ENCODE data around the gene C1QL1. TPM values are rescaled to one million over a fixed set of nuclear protein-coding genes. Genes with fewer than 3 reads are reported as not detected.

C1QL1 gene
- total RNA-seq: 2.5 TPM in 1 of 2 replicates, not detected in the other

GRCh38 chr17:44968225-44969143, at the start of gene C1QL1:
TSS of gene C1QL1 (minus strand) at chr17:44968303. CDS start at chr17:44968048, 255 bp downstream.

GRCh38 chr17:44947461-44948314, 20.4 kb downstream of the C1QL1 start, which contains the start of gene KIF18B:
TSS of gene KIF18B (minus strand) at chr17:44947773. CDS start at chr17:44936344, 11,429 bp downstream.

GRCh38 chr17:44915321-44915726, 52.8 kb downstream of the C1QL1 start, which contains the start of gene GFAP:
TSS of gene GFAP (minus strand) at chr17:44915500. CDS start at chr17:44915486, 14 bp downstream.

Other genes starting within 250 kb of the C1QL1 start
- gene ADAM11, start 209.3 kb downstream of the C1QL1 start, total RNA-seq: 0.08 TPM in 2 replicates
- 5.7 and 6.6 TPM in 2 replicates for gene GJC1, start 138.0 kb downstream of the C1QL1 start, total RNA-seq
- gene HIGD1B, start 120.4 kb downstream of the C1QL1 start, total RNA-seq: not detected in 2 replicates
- gene EFTUD2, start 68.9 kb downstream of the C1QL1 start, total RNA-seq: 51.5 and 109 TPM in 2 replicates
- not detected in 2 replicates for gene GFAP, start 52.8 kb downstream of the C1QL1 start, total RNA-seq
- gene KIF18B, start 20.5 kb downstream of the C1QL1 start, total RNA-seq: 7.7 and 22.7 TPM in 2 replicates
- 44.2 and 64.7 TPM in 2 replicates for gene DCAKD, start 83.3 kb upstream of the C1QL1 start, total RNA-seq
- 75.7 and 122 TPM in 2 replicates for gene NMT1, start 93.0 kb upstream of the C1QL1 start, total RNA-seq
- gene PLCD3, start 164.2 kb upstream of the C1QL1 start, total RNA-seq: 66.8 and 126 TPM in 2 replicates
- 2.0 and 5.6 TPM in 2 replicates for gene ACBD4, start 167.4 kb upstream of the C1QL1 start, total RNA-seq
- 11.4 and 15.2 TPM in 2 replicates for gene HEXIM1, start 180.2 kb upstream of the C1QL1 start, total RNA-seq
- 3.5 and 5.5 TPM in 2 replicates for gene HEXIM2, start 193.6 kb upstream of the C1QL1 start, total RNA-seq

All from hair follicular keratinocyte (primary cell).